WTC11 (cell line): ENCODE measurements around the gene SAP130. TPM values are rescaled to one million over a fixed set of nuclear protein-coding genes. Genes with fewer than 3 reads are reported as not detected.

ENCODE experiments used
- ATAC-seq: fragments of 200-7000 bp; cut with Tn5 transposase; 2 replicates; pipeline ENCODE4 v1.10.0; 2021; ENCODE audit warnings: mild to moderate bottlenecking, moderate library complexity
- CTCF ChIA-PET: fragments of 300-600 bp; sonication (Branson Sonifier 250); formaldehyde crosslinking; loops from one replicate; lab custom pipeline; 2021; ENCODE audit warnings: antibody characterized with exemption; lab: Charles Lee
- POLR2A ChIA-PET: fragments of 350-600 bp; sonication (Branson Sonifier 250); formaldehyde crosslinking; loops from one replicate; lab custom pipeline; 2021; ENCODE audit warnings: antibody characterized with exemption; lab: Charles Lee
- DNase-seq: peaks from one replicate; pipeline ENCODE4 v3.0.0; 2021; ENCODE audit warnings: low spot score
- H3K27ac Mint-ChIP-seq: 2 replicates; pipeline ENCODE4 v1.8.0; 2021; ENCODE audit warnings: mixed read lengths
- H3K27me3 Mint-ChIP-seq: 2 replicates; pipeline ENCODE4 v1.8.0; 2021; ENCODE audit warnings: low read depth, mild to moderate bottlenecking, moderate library complexity, mixed read lengths
- H3K36me3 Mint-ChIP-seq: 2 replicates; pipeline ENCODE4 v1.8.0; 2021; ENCODE audit warnings: mixed read lengths
- H3K4me1 Mint-ChIP-seq: 2 replicates; pipeline ENCODE4 v1.8.0; 2022; ENCODE audit warnings: mixed read lengths
- H3K4me3 Mint-ChIP-seq: 2 replicates; pipeline ENCODE4 v1.8.0; 2021; ENCODE audit warnings: mild to moderate bottlenecking, moderate library complexity, mixed read lengths
- H3K9me3 Mint-ChIP-seq: 2 replicates; pipeline ENCODE4 v1.8.0; 2021; ENCODE audit warnings: mixed read lengths
- ARID4B ChIP-seq: sonication (generic); formaldehyde crosslinking; IDR thresholded peaks from 2 replicates; pipeline ENCODE4 v1.8.0; 2023; ENCODE audit warnings: missing genetic modification reagents, mild to moderate bottlenecking, borderline replicate concordance
- ATF3 ChIP-seq: sonication (generic); formaldehyde crosslinking; conservative IDR thresholded peaks from 2 replicates; pipeline ENCODE4 v1.8.1; 2022; ENCODE audit warnings: mild to moderate bottlenecking, missing genetic modification reagents
- CBFB ChIP-seq: sonication (generic); formaldehyde crosslinking; IDR thresholded peaks from 2 replicates; pipeline ENCODE4 v1.8.1; 2022; ENCODE audit warnings: mild to moderate bottlenecking, low read depth, missing genetic modification reagents
- CDX4 ChIP-seq: fragments of 250-450 bp; sonication (Bioruptor Pico); IDR thresholded peaks from 2 replicates; pipeline ENCODE4 v1.9.0; 2021; ENCODE audit warnings: moderate library complexity, mild to moderate bottlenecking, inconsistent platforms, borderline replicate concordance
- CREB1 ChIP-seq: sonication (generic); formaldehyde crosslinking; IDR thresholded peaks from 2 replicates; pipeline ENCODE4 v1.8.0; 2023; ENCODE audit warnings: mild to moderate bottlenecking, missing genetic modification reagents
- FOXP1 ChIP-seq: sonication (generic); formaldehyde crosslinking; IDR thresholded peaks from 2 replicates; pipeline ENCODE4 v1.8.0; 2022; ENCODE audit warnings: missing genetic modification reagents, mild to moderate bottlenecking, moderate library complexity, borderline replicate concordance
- FOXP4 ChIP-seq: sonication (generic); formaldehyde crosslinking; IDR thresholded peaks from 2 replicates; pipeline ENCODE4 v1.8.0; 2022; ENCODE audit warnings: mild to moderate bottlenecking, missing genetic modification reagents
- JUN ChIP-seq: sonication (generic); formaldehyde crosslinking; IDR thresholded peaks from 2 replicates; pipeline ENCODE4 v1.8.0; 2023; ENCODE audit warnings: mild to moderate bottlenecking, missing genetic modification reagents
- MLX ChIP-seq: sonication (generic); formaldehyde crosslinking; IDR thresholded peaks from 2 replicates; pipeline ENCODE4 v1.8.1; 2023; ENCODE audit warnings: mild to moderate bottlenecking, missing genetic modification reagents, moderate library complexity
- NFYB ChIP-seq: sonication (generic); formaldehyde crosslinking; conservative IDR thresholded peaks from 2 replicates; pipeline ENCODE4 v1.8.0; 2022; ENCODE audit warnings: low read depth, missing genetic modification reagents
- OVOL2 ChIP-seq: fragments of 250-450 bp; sonication (Bioruptor Pico); IDR thresholded peaks from 2 replicates; pipeline ENCODE4 v1.9.0; 2021; ENCODE audit warnings: mild to moderate bottlenecking, borderline replicate concordance
- RELA ChIP-seq: sonication (generic); formaldehyde crosslinking; IDR thresholded peaks from 2 replicates; pipeline ENCODE4 v1.8.1; 2022; ENCODE audit warnings: missing genetic modification reagents, mild to moderate bottlenecking, borderline replicate concordance
- SMAD3 ChIP-seq: sonication (generic); formaldehyde crosslinking; IDR thresholded peaks from 2 replicates; pipeline ENCODE4 v1.8.0; 2022; ENCODE audit warnings: missing genetic modification reagents, mild to moderate bottlenecking, borderline replicate concordance
- SOX15 ChIP-seq: fragments of 250-450 bp; sonication (Bioruptor Pico); IDR thresholded peaks from 2 replicates; pipeline ENCODE4 v1.9.0; 2021; ENCODE audit warnings: mild to moderate bottlenecking
- TCF7 ChIP-seq: sonication (generic); formaldehyde crosslinking; IDR thresholded peaks from 2 replicates; pipeline ENCODE4 v1.8.0; 2022; ENCODE audit warnings: mild to moderate bottlenecking, low read depth, missing genetic modification reagents, moderate library complexity
- ZNF416 ChIP-seq: fragments of 250-450 bp; sonication (Bioruptor Pico); IDR thresholded peaks from 2 replicates; pipeline ENCODE4 v1.9.0; 2021; ENCODE audit warnings: mild to moderate bottlenecking, inconsistent platforms
- ZNF671 ChIP-seq: fragments of 250-450 bp; sonication (Bioruptor Pico); IDR thresholded peaks from 2 replicates; pipeline ENCODE4 v1.8.0; 2021; ENCODE audit warnings: mild to moderate bottlenecking
- total RNA-seq: library from RNA; stranded (reverse); gene quantifications from 3 replicates; pipeline ENCODE4 v1.2.3, GENCODE V29; 2021

Gene SAP130
- total RNA-seq, 1 experiment from 2014 or later = 45.6 TPM

GRCh38 chr2:127961729-127962128, 66.1 kb downstream of the SAP130 start (continued):
- no peak for TF ChIP-seq CREB1 (CRISPR knock-in tag)

- no peak overlapping the region for H3K27ac Mint-ChIP-seq
- ChIA-PET CTCF (no interaction called here), POLR2A (no interaction called here)
- no peaks in the 10 kb centered on the region for H3K4me1 Mint-ChIP-seq
- peaks cover 32% of the 10 kb centered on the region for H3K36me3 Mint-ChIP-seq
- DNase-seq (no peak), ATAC-seq (no peak)
- TF ChIP-seq CDX4 (no peak), CBFB (CRISPR knock-in tag) (no peak), OVOL2 (CRISPR knock-in tag) (no peak)
- H3K9me3 Mint-ChIP-seq = no peaks in the 10 kb centered on the region
- no peaks in the 10 kb centered on the region for H3K27me3 Mint-ChIP-seq
- no peak overlapping the region for H3K4me3 Mint-ChIP-seq
Measured at GRCh38 chr2:127957240-127957639, 70.6 kb downstream of the SAP130 start.

GRCh38 chr2:127954857-127955256, 73.0 kb downstream of the SAP130 start:
- Mint-ChIP-seq H3K4me1 (no peaks in the 10 kb centered on the region), H3K27me3 (no peaks in the 10 kb centered on the region), H3K27ac (no peak overlapping the region), H3K4me3 (no peak overlapping the region), H3K9me3 (no peaks in the 10 kb centered on the region), H3K36me3 (peaks cover 29% of the 10 kb centered on the region)
- DNase-seq (no peak), ATAC-seq (no peak)
- TF ChIP-seq SMAD3 (CRISPR knock-in tag) = no peak
- no peak for TF ChIP-seq FOXP1 (CRISPR knock-in tag)
- no peak for TF ChIP-seq SOX15 (CRISPR knock-in tag)
- no peak for TF ChIP-seq FOXP4 (CRISPR knock-in tag)
- TF ChIP-seq TCF7 = no peak
- no peak for TF ChIP-seq ARID4B
- no peak for TF ChIP-seq RELA
- no peak for TF ChIP-seq MLX (CRISPR knock-in tag)
- no peak for TF ChIP-seq NFYB (CRISPR knock-in tag)
- no peak for TF ChIP-seq ZNF671 (CRISPR knock-in tag)
- TF ChIP-seq JUN = no peak
- TF ChIP-seq ATF3 (CRISPR knock-in tag) = no peak
- TF ChIP-seq ZNF416 = no peak
- ChIA-PET POLR2A (no interaction called here), CTCF (no interaction called here)
